Endothelial cell (in vitro differentiated cells): ENCODE measurements around the gene TBR1. TPM values are rescaled to one million over a fixed set of nuclear protein-coding genes. Genes with fewer than 3 reads are reported as not detected.

Experiments
- DNase-seq: peaks from one replicate; pipeline ENCODE4 v3.0.0; 2021; ENCODE audit warnings: low spot score
- H3K27ac Mint-ChIP-seq: one replicate; pipeline ENCODE4 v1.8.0; 2021; ENCODE audit warnings: mixed read lengths, inconsistent platforms; ENCODE audit not compliant: unreplicated experiment
- H3K27me3 Mint-ChIP-seq: one replicate; pipeline ENCODE4 v1.8.0; 2021; ENCODE audit warnings: mild to moderate bottlenecking, moderate library complexity, mixed read lengths, inconsistent platforms; ENCODE audit not compliant: unreplicated experiment
- H3K36me3 Mint-ChIP-seq: one replicate; pipeline ENCODE4 v1.8.0; 2021; ENCODE audit warnings: mild to moderate bottlenecking, low read depth, mixed read lengths, inconsistent platforms; ENCODE audit not compliant: unreplicated experiment
- H3K4me1 Mint-ChIP-seq: one replicate; pipeline ENCODE4 v1.8.0; 2021; ENCODE audit warnings: mild to moderate bottlenecking, mixed read lengths, inconsistent platforms; ENCODE audit not compliant: unreplicated experiment
- H3K4me3 Mint-ChIP-seq: one replicate; pipeline ENCODE4 v1.8.0; 2021; ENCODE audit warnings: mild to moderate bottlenecking, mixed read lengths, inconsistent platforms; ENCODE audit not compliant: unreplicated experiment
- H3K9me3 Mint-ChIP-seq: one replicate; pipeline ENCODE4 v1.8.0; 2021; ENCODE audit warnings: mixed read lengths, inconsistent platforms; ENCODE audit not compliant: unreplicated experiment
- total RNA-seq: library from RNA; stranded (reverse); fragmentation: NEBNext Ultra II Directional; extraction: Animal tissue kit (Norgen Biotek cat#: 25700); gene quantifications from one replicate; pipeline ENCODE4 v1.2.1, GENCODE V29; 2021; ENCODE audit not compliant: unreplicated experiment
- TF ChIP-seq, protein P1 (sequence below): fragments of 200-600 bp; sonication (generic); IDR thresholded peaks from one replicate; pipeline ENCODE4 v1.5.0; 2021; ENCODE audit warnings: antibody characterized with exemption; ENCODE audit not compliant: unreplicated experiment

TBR1 gene
- total RNA-seq, 1 donor from 2014 or later = 0.08 TPM

DNA sequence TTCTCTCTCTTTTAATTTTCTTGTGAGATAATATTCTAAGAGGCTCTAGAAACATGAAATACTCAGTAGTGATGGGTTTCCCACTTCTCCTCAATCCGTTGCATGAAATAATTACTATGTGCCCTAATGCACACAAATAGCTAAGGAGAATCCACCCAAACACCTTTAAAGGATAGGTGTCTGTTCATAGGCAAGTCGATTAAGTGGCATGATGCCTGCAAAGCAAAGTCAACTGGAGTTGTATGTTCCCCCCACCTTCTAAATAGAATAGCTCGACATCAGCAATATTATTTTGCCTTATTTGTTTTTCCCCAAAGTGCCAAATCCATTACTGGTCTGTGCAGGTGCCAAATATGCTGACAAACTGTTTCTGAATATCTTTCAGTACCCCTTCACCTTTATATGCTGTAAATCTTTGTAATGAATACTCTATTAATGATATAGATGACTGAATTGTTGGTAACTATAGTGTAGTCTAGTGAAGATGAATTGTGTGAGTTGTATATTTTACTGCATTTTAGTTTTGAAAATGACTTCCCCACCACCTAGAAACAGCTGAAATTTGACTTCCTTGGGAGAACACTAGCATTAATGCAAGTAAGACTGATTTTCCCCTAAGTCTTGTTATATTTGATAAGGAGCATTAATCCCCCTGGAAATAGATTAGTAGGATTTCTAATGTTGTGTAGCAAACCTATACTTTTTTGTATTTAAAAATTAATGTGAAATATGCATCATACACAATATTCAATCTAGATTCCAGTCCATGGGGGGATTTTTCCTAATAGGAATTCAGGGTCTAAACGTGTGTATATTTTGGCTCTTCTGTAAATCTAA, 9.0 kb downstream of the TBR1 start:
- Mint-ChIP-seq H3K27me3 (peaks cover 54% of the 10 kb centered on the region), H3K4me3 (no peak overlapping the region), H3K27ac (no peak overlapping the region), H3K4me1 (peaks cover 21% of the 10 kb centered on the region), H3K9me3 (no peaks in the 10 kb centered on the region), H3K36me3 (peaks cover 4% of the 10 kb centered on the region)
- TF ChIP-seq, protein P1, sequence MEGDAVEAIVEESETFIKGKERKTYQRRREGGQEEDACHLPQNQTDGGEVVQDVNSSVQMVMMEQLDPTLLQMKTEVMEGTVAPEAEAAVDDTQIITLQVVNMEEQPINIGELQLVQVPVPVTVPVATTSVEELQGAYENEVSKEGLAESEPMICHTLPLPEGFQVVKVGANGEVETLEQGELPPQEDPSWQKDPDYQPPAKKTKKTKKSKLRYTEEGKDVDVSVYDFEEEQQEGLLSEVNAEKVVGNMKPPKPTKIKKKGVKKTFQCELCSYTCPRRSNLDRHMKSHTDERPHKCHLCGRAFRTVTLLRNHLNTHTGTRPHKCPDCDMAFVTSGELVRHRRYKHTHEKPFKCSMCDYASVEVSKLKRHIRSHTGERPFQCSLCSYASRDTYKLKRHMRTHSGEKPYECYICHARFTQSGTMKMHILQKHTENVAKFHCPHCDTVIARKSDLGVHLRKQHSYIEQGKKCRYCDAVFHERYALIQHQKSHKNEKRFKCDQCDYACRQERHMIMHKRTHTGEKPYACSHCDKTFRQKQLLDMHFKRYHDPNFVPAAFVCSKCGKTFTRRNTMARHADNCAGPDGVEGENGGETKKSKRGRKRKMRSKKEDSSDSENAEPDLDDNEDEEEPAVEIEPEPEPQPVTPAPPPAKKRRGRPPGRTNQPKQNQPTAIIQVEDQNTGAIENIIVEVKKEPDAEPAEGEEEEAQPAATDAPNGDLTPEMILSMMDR = no peak
- DNase-seq = no peak

DNA sequence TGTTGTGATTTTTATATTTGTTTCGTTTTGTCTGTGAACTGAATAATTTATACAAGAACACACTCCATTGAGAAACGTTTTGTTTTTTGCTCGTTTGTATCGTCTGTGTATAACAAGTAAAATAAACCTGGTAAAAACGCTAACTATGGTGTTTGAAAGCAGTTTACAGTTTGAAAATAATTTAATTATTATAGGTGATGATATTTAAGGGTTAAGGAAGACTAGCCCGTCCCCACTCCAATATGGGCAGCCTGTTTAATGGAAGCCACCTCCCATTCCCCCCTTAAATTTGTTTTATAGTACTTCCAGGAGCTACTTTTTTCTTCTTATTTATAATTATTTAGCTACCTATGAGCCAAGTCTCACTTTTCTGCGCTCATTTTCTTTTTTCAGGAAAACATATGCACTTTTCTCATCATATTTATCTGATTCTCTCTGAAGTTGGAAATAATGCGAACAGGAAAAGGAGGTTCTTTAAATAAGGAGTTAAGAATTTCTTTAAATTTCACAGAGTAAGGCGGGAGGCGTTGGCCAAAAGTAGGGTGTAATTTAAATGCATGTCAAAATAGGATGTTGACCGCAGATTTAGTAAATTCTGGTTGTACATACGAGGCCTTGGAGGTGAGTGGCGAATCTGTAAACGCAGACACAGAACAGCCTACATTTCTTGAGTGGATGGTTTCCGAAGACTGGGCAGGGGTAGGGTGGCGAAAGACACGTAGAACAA, 9.8 kb downstream of the TBR1 start:
- Mint-ChIP-seq H3K4me3 (peak overlapping the region; percentile 6), H3K4me1 (peaks cover 18% of the 10 kb centered on the region)

DNA sequence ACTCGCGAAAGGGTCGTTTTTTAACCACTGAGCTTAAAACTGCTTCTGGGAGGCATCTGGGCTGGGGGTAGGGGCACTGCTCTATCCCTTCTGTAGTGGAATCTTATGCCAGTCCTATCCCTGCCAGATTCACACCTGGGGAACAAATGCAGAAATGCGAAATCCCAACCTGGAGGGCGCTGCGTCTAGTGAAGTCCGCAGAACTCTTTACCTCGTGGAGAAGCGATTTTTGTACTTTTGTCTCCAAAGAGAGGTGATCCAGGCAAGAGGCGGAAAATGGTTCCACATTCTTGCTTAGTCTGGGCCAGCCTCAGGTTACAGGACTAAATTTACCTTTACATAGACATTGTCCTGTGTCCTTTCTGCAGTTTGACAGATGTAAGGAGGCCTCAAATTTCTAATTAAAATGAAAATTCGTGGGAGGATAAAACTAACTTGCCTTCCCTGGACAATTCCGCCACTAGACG, 10.4 kb downstream of the TBR1 start:
- peaks cover 18% of the 10 kb centered on the region for H3K4me1 Mint-ChIP-seq
- no peak for DNase-seq
- peaks cover 42% of the 10 kb centered on the region for H3K27me3 Mint-ChIP-seq
- H3K27ac Mint-ChIP-seq = no peak overlapping the region
- peaks cover 4% of the 10 kb centered on the region for H3K36me3 Mint-ChIP-seq
- H3K9me3 Mint-ChIP-seq = no peaks in the 10 kb centered on the region
- peak overlapping the region; percentile 62 for H3K4me3 Mint-ChIP-seq
- TF ChIP-seq, protein P1 = no peak

More for the DNA sequence above, 9.8 kb downstream of the TBR1 start:
- DNase-seq = no peak
- Mint-ChIP-seq H3K36me3 (peaks cover 4% of the 10 kb centered on the region), H3K27me3 (peaks cover 47% of the 10 kb centered on the region), H3K9me3 (no peaks in the 10 kb centered on the region), H3K27ac (no peak overlapping the region)
- TF ChIP-seq, protein P1 = no peak

DNA sequence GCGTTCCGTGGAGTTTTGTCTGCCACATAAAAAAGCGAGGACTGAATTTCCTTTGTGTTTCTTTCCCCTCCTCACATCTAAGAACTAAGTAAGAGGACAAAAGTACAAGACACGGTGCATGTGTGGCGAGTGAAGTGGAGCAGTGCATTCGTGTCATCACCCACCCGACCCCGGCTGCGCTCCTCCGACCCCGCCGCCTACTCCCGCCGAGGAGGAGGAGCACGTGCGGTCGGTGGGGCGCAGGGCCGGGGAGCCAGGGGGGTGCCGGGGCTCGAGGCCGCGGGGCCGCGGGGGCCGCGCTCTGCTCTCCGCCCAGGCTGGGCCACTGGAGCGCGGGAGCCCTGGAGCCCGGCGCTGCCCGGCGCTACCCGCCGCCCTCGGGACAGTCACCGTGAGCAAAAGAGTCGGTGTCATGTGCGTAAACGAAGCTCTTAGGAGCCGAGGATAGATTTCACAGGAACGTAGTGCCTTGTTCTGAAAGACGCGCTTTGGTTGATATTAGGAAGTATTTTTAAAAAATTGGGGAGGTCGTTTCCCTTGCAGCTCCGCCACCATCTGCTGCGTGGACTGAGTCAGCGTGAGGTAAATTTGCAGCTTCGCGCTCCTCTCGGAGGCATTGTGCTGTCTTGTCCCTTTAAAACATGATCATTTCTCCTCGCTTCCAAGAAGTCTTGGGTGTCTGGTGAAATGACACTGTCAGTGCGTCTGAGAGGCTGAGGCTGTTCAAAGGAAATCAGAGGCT, 11.0 kb downstream of the TBR1 start:
- Mint-ChIP-seq H3K4me1 (peaks cover 15% of the 10 kb centered on the region), H3K4me3 (peak overlapping the region; percentile 62), H3K9me3 (no peaks in the 10 kb centered on the region), H3K27ac (no peak overlapping the region), H3K36me3 (peaks cover 4% of the 10 kb centered on the region), H3K27me3 (peaks cover 40% of the 10 kb centered on the region)
- TF ChIP-seq, protein P1 = peak; percentile 41
- peak; percentile 38 for DNase-seq
